GM23338 (cell line): ENCODE data around the gene NUDCD2.

Experiments
- CTCF ChIP-seq, 2 experiments: fragments of 200-600 bp in 1 of 2; sonication (generic) in 1 of 2; conservative IDR thresholded peaks; 2 replicates each; pipeline versions ENCODE4 v1.5.1 to v1.6.1; 2016 to 2017; ENCODE audit warnings: antibody characterized with exemption in 2 of 2, low read depth in 2 of 2, mild to moderate bottlenecking in 2 of 2, moderate library complexity in 1 of 2
- EZH2 ChIP-seq: fragments of 200-600 bp; sonication (generic); IDR thresholded peaks from one replicate; pipeline ENCODE4 v1.8.0; 2017; ENCODE audit warnings: antibody characterized with exemption, mild to moderate bottlenecking, low read depth; ENCODE audit not compliant: unreplicated experiment
- EZH2phosphoT487 ChIP-seq: fragments of 200-600 bp; sonication (generic); IDR thresholded peaks from one replicate; pipeline ENCODE4 v1.8.1; 2018; ENCODE audit warnings: antibody characterized with exemption; ENCODE audit not compliant: unreplicated experiment
- POLR2AphosphoS5 ChIP-seq: IDR thresholded peaks from 2 replicates; pipeline ENCODE4 v1.6.1; 2016; ENCODE audit warnings: antibody characterized with exemption, low read depth
- STAT1 ChIP-seq: IDR thresholded peaks from one replicate; pipeline ENCODE4 v1.6.1; 2016; ENCODE audit warnings: antibody characterized with exemption; ENCODE audit not compliant: unreplicated experiment
- TF ChIP-seq, protein P1 (sequence below): IDR thresholded peaks from one replicate; pipeline ENCODE4 v1.6.1; 2018; ENCODE audit warnings: antibody characterized with exemption; ENCODE audit not compliant: unreplicated experiment

- no peak for TF ChIP-seq CTCF (conservative IDR thresholded peaks at IDR 0.05; ENCODE audit: low read depth in 2 of 2)
- no peak for TF ChIP-seq EZH2
- TF ChIP-seq EZH2phosphoT487, result no peak
- TF ChIP-seq, protein P1, sequence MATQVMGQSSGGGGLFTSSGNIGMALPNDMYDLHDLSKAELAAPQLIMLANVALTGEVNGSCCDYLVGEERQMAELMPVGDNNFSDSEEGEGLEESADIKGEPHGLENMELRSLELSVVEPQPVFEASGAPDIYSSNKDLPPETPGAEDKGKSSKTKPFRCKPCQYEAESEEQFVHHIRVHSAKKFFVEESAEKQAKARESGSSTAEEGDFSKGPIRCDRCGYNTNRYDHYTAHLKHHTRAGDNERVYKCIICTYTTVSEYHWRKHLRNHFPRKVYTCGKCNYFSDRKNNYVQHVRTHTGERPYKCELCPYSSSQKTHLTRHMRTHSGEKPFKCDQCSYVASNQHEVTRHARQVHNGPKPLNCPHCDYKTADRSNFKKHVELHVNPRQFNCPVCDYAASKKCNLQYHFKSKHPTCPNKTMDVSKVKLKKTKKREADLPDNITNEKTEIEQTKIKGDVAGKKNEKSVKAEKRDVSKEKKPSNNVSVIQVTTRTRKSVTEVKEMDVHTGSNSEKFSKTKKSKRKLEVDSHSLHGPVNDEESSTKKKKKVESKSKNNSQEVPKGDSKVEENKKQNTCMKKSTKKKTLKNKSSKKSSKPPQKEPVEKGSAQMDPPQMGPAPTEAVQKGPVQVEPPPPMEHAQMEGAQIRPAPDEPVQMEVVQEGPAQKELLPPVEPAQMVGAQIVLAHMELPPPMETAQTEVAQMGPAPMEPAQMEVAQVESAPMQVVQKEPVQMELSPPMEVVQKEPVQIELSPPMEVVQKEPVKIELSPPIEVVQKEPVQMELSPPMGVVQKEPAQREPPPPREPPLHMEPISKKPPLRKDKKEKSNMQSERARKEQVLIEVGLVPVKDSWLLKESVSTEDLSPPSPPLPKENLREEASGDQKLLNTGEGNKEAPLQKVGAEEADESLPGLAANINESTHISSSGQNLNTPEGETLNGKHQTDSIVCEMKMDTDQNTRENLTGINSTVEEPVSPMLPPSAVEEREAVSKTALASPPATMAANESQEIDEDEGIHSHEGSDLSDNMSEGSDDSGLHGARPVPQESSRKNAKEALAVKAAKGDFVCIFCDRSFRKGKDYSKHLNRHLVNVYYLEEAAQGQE, result no peak
- no peak for TF ChIP-seq POLR2AphosphoS5
- no peak for TF ChIP-seq STAT1
Observed at GRCh38 chr5:163397354-163397753, 62.5 kb downstream of the NUDCD2 start.
